Stimulated activated naive CD8-positive, alpha-beta T cell treated with anti-CD3 and anti-CD28 coated beads, Interleukin-15, amount 100 ng/mL, for 72 hours (primary cell): Measurements from ENCODE around the gene SCRG1.

ENCODE experiments used
- ATAC-seq: fragments of 150-1000 bp; cut with Tn5 transposase; 2 replicates; pipeline ENCODE4 v1.10.0; 2021; ENCODE audit warnings: mild to moderate bottlenecking, moderate library complexity
- DNase-seq, 2 donors: peaks; one replicate each; pipeline ENCODE4 v3.0.0; 2021 to 2022
- H3K27ac Mint-ChIP-seq, 2 donors: one replicate each; pipeline ENCODE4 v1.8.0; 2022; ENCODE audit warnings: mild to moderate bottlenecking in 2 of 2, mixed read lengths in 2 of 2, moderate library complexity in 2 of 2
- H3K27me3 Mint-ChIP-seq: one replicate; pipeline ENCODE4 v1.8.0; 2022; ENCODE audit warnings: mixed read lengths
- H3K4me1 Mint-ChIP-seq: one replicate; pipeline ENCODE4 v1.8.0; 2022; ENCODE audit warnings: mild to moderate bottlenecking, mixed read lengths
- H3K4me3 Mint-ChIP-seq, 2 donors: one replicate each; pipeline ENCODE4 v1.8.0; 2022; ENCODE audit warnings: mild to moderate bottlenecking in 2 of 2, mixed read lengths in 2 of 2, moderate library complexity in 1 of 2
- H3K9me3 Mint-ChIP-seq, 2 donors: one replicate each; pipeline ENCODE4 v1.8.0; 2022; ENCODE audit warnings: mixed read lengths in 2 of 2

The SCRG1 gene

GRCh38 chr4:173382349-173382748 lies 16.6 kb downstream of the SCRG1 start:
- Mint-ChIP-seq H3K4me3 (no peak overlapping the region), H3K27me3 (peaks cover 27% of the 10 kb centered on the region), H3K4me1 (no peaks in the 10 kb centered on the region), H3K27ac (no peak overlapping the region), H3K9me3 (no peaks in the 10 kb centered on the region)
- no peak for ATAC-seq
- no peak for DNase-seq

GRCh38 chr4:173381610-173382009 lies 17.3 kb downstream of the SCRG1 start:
- H3K27me3 Mint-ChIP-seq: peaks cover 24% of the 10 kb centered on the region
- no peaks in the 10 kb centered on the region for H3K9me3 Mint-ChIP-seq
- H3K27ac Mint-ChIP-seq: no peak overlapping the region
- DNase-seq: no peak
- H3K4me3 Mint-ChIP-seq: no peak overlapping the region
- no peaks in the 10 kb centered on the region for H3K4me1 Mint-ChIP-seq
- no peak for ATAC-seq

GRCh38 chr4:173380987-173381386 lies 17.9 kb downstream of the SCRG1 start:
- no peak overlapping the region for H3K27ac Mint-ChIP-seq
- DNase-seq (no peak), ATAC-seq (no peak)
- peaks cover 24% of the 10 kb centered on the region for H3K27me3 Mint-ChIP-seq
- H3K4me1 Mint-ChIP-seq: no peaks in the 10 kb centered on the region
- H3K4me3 Mint-ChIP-seq: no peak overlapping the region
- no peaks in the 10 kb centered on the region for H3K9me3 Mint-ChIP-seq

GRCh38 chr4:173379929-173380328 lies 19.0 kb downstream of the SCRG1 start:
- no peak for ATAC-seq
- Mint-ChIP-seq H3K4me3 (no peak overlapping the region), H3K4me1 (no peaks in the 10 kb centered on the region), H3K27me3 (peaks cover 24% of the 10 kb centered on the region), H3K9me3 (no peaks in the 10 kb centered on the region), H3K27ac (no peak overlapping the region)
- DNase-seq: no peak

DNA sequence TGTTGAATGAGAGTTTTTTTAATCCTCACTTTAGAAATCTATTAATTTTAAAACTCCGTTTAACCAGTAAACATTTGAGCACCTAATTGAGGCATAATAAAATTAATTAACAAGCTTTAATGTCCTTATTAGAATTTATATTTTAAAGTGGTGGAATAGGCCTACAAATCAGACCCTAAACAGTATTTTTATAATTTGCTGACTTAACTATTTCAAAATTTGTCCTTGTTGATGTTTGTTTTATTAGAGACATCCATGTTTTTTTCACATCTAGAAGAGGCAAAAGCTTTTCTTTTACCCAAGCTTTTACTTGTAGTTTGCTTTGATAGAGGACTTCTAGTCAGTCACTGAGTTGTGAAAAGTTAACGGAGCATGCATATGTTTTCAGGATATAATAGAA lies 24.3 kb downstream of the SCRG1 start:
- DNase-seq (no peak), ATAC-seq (no peak)
- H3K4me3 Mint-ChIP-seq: no peak overlapping the region
- no peaks in the 10 kb centered on the region for H3K9me3 Mint-ChIP-seq
- peaks cover 17% of the 10 kb centered on the region for H3K27me3 Mint-ChIP-seq
- H3K27ac Mint-ChIP-seq: no peak overlapping the region
- no peaks in the 10 kb centered on the region for H3K4me1 Mint-ChIP-seq

GRCh38 chr4:173371292-173372192 lies 27.4 kb downstream of the SCRG1 start:
- ATAC-seq (peak; percentile 23), DNase-seq (peak; percentile 36 to 42)
- peak overlapping the region; percentile 62 to 74 for H3K27ac Mint-ChIP-seq
- peaks cover 23% of the 10 kb centered on the region for H3K4me1 Mint-ChIP-seq
- peak overlapping the region; percentile 100 for H3K4me3 Mint-ChIP-seq
- no peaks in the 10 kb centered on the region for H3K9me3 Mint-ChIP-seq
- H3K27me3 Mint-ChIP-seq: peaks cover 17% of the 10 kb centered on the region

DNA sequence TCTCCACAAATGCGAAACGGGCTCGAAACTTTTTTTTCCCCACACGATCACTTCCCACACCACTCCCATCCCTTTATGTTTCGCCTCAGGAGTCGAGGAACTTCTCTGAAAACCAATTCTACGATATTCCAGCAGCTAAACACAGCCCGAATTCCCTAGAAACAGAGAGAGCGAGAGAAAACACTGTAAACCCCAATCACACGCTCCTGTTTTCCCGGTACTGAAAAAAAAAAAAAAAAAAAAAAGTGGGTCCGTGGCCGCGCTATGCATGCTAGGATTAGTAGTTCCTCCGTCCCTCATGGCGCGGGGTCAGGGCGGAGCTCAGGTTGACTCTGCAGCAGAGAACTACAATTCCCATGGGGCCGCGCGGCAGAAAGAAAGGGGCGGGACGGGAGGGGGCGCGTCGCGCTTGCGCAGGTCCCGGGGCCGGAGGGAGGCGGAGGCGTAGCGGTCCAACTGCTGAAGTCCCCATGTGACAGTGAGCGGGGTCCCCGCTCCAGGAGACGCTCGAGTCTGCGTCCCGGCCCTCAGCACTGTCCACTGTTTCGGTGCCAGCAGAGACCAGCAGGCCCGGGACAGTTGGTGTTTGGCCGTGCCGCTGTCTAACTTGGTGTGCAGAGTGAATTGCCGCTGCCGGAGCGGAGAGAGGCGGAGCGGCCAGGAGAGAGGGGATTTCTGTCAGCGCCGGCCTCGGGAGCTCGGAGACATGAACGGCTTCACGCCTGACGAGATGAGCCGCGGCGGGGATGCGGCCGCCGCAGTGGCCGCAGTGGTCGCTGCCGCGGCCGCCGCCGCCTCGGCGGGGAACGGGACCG lies 28.2 kb downstream of the SCRG1 start, which contains the start of gene SAP30:
SAP30 (plus strand) TSS at position 478 of the 815 bp plus-strand sequence; CDS start at position 707, 229 bp downstream.
- DNase-seq (peak; percentile 88 to 94), ATAC-seq (peak; percentile 91)
- Mint-ChIP-seq H3K4me3 (peak within 1 kb of the TSS; percentile 100), H3K27me3 (peaks cover 17% of the 10 kb centered on the region), H3K9me3 (no peaks in the 10 kb centered on the region), H3K4me1 (peaks cover 26% of the 10 kb centered on the region), H3K27ac (peak within 1 kb of the TSS; percentile 98)

DNA sequence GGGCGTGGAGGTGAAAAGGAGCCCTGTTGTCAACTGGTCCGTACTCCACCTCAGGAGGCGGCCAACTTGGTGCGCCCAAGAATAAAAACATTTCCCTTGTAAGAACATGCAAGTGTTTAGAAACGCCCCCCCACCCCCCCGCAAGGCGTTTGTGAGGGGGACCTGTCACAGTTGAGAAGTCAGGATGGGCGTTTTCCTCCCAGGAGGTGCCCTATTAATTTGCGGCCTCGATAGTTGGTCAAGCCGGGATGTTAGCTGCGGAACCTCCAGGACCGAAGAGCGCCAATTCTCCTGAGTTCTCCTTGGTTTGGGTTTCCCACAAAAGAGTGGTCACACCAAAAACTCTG lies 28.8 kb downstream of the SCRG1 start:
- Mint-ChIP-seq H3K9me3 (no peaks in the 10 kb centered on the region), H3K27me3 (peaks cover 17% of the 10 kb centered on the region), H3K27ac (peak overlapping the region; percentile 98), H3K4me1 (peaks cover 32% of the 10 kb centered on the region), H3K4me3 (peak overlapping the region; percentile 100)
- ATAC-seq (peak; percentile 53), DNase-seq (no peak)

DNA sequence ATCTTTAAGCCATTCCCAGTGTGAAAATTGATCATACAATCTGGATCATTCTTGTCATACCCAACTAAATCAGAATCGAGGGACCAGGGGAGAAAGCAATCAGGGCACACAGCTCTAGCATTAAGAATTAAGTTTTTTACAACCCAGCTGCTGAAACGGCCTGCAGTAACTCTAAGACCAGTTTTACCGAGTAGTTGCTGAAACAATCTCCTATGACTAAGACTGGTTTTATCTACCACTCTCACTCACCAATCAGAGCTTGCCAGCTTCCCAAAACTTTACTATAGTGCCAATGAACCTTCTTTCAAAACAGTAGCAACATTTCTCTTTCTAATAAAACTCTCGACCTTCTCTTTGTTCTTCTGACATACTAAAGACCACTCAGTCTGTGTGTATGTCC lies 31.0 kb downstream of the SCRG1 start:
- ATAC-seq: no peak
- H3K27ac Mint-ChIP-seq: no peak overlapping the region
- H3K27me3 Mint-ChIP-seq: peaks cover 10% of the 10 kb centered on the region
- no peak for DNase-seq
- no peaks in the 10 kb centered on the region for H3K9me3 Mint-ChIP-seq
- peak overlapping the region; percentile 32 to 52 for H3K4me3 Mint-ChIP-seq
- peaks cover 33% of the 10 kb centered on the region for H3K4me1 Mint-ChIP-seq

GRCh38 chr4:173367285-173367684 lies 31.6 kb downstream of the SCRG1 start:
- H3K4me1 Mint-ChIP-seq: peaks cover 33% of the 10 kb centered on the region
- no peaks in the 10 kb centered on the region for H3K9me3 Mint-ChIP-seq
- peaks cover 6% of the 10 kb centered on the region for H3K27me3 Mint-ChIP-seq
- ATAC-seq (no peak), DNase-seq (no peak)
- no peak overlapping the region for H3K27ac Mint-ChIP-seq
- H3K4me3 Mint-ChIP-seq: peak overlapping the region; percentile 51 to 54

GRCh38 chr4:173365359-173365996 lies 33.4 kb downstream of the SCRG1 start:
- DNase-seq (no peak), ATAC-seq (no peak)
- Mint-ChIP-seq H3K4me1 (peaks cover 33% of the 10 kb centered on the region), H3K27me3 (no peaks in the 10 kb centered on the region), H3K9me3 (no peaks in the 10 kb centered on the region), H3K27ac (no peak overlapping the region), H3K4me3 (peak overlapping the region in 1 of 2 donors; percentile 26)

DNA sequence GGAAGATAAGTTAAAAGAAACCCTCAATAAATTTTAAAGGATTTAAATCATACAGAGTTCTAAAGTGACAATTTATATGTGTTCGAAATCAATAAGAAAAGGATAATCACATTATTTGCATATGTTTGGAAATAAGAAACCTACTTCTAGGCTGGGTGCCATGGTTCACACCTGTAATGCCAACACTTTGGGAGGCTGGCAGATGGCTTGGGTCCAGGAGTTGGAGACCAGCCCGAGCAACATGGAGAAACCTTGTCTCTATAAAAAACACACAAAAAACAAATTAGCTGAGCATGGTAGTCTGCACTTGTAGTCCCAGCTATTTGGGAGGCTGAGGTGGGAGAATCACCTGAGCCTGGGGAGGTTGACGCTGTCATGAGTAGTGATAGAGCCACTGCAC lies 36.2 kb downstream of the SCRG1 start:
- peaks cover 18% of the 10 kb centered on the region for H3K4me1 Mint-ChIP-seq
- no peak overlapping the region for H3K4me3 Mint-ChIP-seq
- no peaks in the 10 kb centered on the region for H3K9me3 Mint-ChIP-seq
- DNase-seq (no peak), ATAC-seq (no peak)
- no peak overlapping the region for H3K27ac Mint-ChIP-seq
- H3K27me3 Mint-ChIP-seq: peaks cover 5% of the 10 kb centered on the region

GRCh38 chr4:173360587-173361221 lies 38.2 kb downstream of the SCRG1 start:
- H3K27ac Mint-ChIP-seq: no peak overlapping the region
- no peaks in the 10 kb centered on the region for H3K9me3 Mint-ChIP-seq
- H3K4me3 Mint-ChIP-seq: no peak overlapping the region
- H3K27me3 Mint-ChIP-seq: peaks cover 5% of the 10 kb centered on the region
- peaks cover 7% of the 10 kb centered on the region for H3K4me1 Mint-ChIP-seq
- no peak for ATAC-seq
- no peak for DNase-seq

- no peak overlapping the region for H3K4me3 Mint-ChIP-seq
- DNase-seq (no peak), ATAC-seq (no peak)
- H3K9me3 Mint-ChIP-seq: no peaks in the 10 kb centered on the region
- H3K27ac Mint-ChIP-seq: no peak overlapping the region
- peaks cover 5% of the 10 kb centered on the region for H3K27me3 Mint-ChIP-seq
- H3K4me1 Mint-ChIP-seq: no peaks in the 10 kb centered on the region
Measured at GRCh38 chr4:173357939-173358338, 41.0 kb downstream of the SCRG1 start.

GRCh38 chr4:173347467-173347866 lies 51.4 kb downstream of the SCRG1 start:
- no peak overlapping the region for H3K4me3 Mint-ChIP-seq
- DNase-seq: no peak
- H3K27ac Mint-ChIP-seq: no peak overlapping the region

More at GRCh38 chr4:173347467-173347866, 51.4 kb downstream of the SCRG1 start:
- no peaks in the 10 kb centered on the region for H3K9me3 Mint-ChIP-seq
- H3K4me1 Mint-ChIP-seq: no peaks in the 10 kb centered on the region
- H3K27me3 Mint-ChIP-seq: no peaks in the 10 kb centered on the region
- ATAC-seq: no peak
